K562 (cell line): Measurements from ENCODE around the gene EMC10. TPM values are rescaled to one million over a fixed set of nuclear protein-coding genes. Genes with fewer than 3 reads are reported as not detected.
A peak's percentile ranks its signal among the peaks of the same experiment; 100 is the strongest.

Experiments used
- ATAC-seq: fragments of 200-7000 bp; cut with Tn5 transposase; 3 replicates; pipeline ENCODE4 v1.9.1; 2020; ENCODE audit warnings: moderate library complexity
- BruUV-seq: library from RNA; stranded (reverse); fragments of 400-500 nt; replicated peaks from 2 replicates; lab custom pipeline; 2021; lab: Mats Ljungman, UMichigan
- CTCF ChIA-PET: fragments of 300-600 bp; formaldehyde crosslinking; extraction: SDS; loops from one replicate; lab custom pipeline; 2021; ENCODE audit warnings: low intra/inter-chr PET ratio; lab: Yijun Ruan, JAX
- POLR2A ChIA-PET: fragments of 300-600, 350-650 bp; sonication (Branson Sonifier 250); formaldehyde crosslinking; extraction: SDS; loops from one replicate; lab custom pipeline; 2021; ENCODE audit warnings: antibody characterized with exemption, inconsistent platforms; lab: Yijun Ruan, JAX
- DNase-seq, 4 experiments: peaks; one replicate each; pipeline versions ENCODE4 v3.0.0 to v3.0.0-alpha.2; 2011 to 2018; ENCODE audit warnings: low spot score in 3 of 4, mixed read lengths in 3 of 4; ENCODE audit errors: extremely low read depth in 1 of 4
- FAIRE-seq: peaks from 2 replicates; lab custom pipeline; 2011; peaks lifted over from hg19 to GRCh38; lab: Jason Lieb, UNC
- H2AFZ ChIP-seq: 2 replicates; pipeline ENCODE4 v1.6.0; 2011; ENCODE audit warnings: low read depth, low read length, control low read depth, inconsistent platforms
- H3K27ac ChIP-seq: fragments of 200-600 bp; 3 replicates; pipeline ENCODE4 v1.8.0; 2011; ENCODE audit warnings: low read depth, mild to moderate bottlenecking, control low read depth, inconsistent platforms, low read length, moderate library complexity, mixed read lengths; ENCODE audit errors: extremely low read depth
- H3K27me3 ChIP-seq, 2 experiments: fragments of 300-600 bp in 1 of 2; 2 replicates in 1 of 2; 3 replicates in 1 of 2; pipeline versions ENCODE4 v1.6.0 to v1.8.0; 2011; ENCODE audit warnings: inconsistent platforms in 2 of 2, low read length in 2 of 2, mild to moderate bottlenecking in 1 of 2, mixed read lengths in 1 of 2, moderate library complexity in 1 of 2; ENCODE audit not compliant: control insufficient read depth in 2 of 2, insufficient read depth in 2 of 2
- H3K36me3 ChIP-seq: fragments of 300-600 bp; 3 replicates; pipeline ENCODE4 v1.8.0; 2011; ENCODE audit warnings: mild to moderate bottlenecking, low read length, inconsistent platforms; ENCODE audit not compliant: control insufficient read depth, insufficient read depth
- H3K4me1 ChIP-seq, 2 experiments: fragments of 200-600 bp in 1 of 2; replicated peaks in 1 of 2; 2 replicates in 1 of 2; 3 replicates in 1 of 2; pipeline versions ENCODE4 v1.5.1 to v1.8.0; 2011; ENCODE audit warnings: inconsistent platforms in 2 of 2, low read length in 2 of 2, mild to moderate bottlenecking in 1 of 2, mixed read lengths in 1 of 2, moderate library complexity in 1 of 2; ENCODE audit not compliant: control insufficient read depth in 2 of 2, insufficient read depth in 2 of 2
- H3K4me2 ChIP-seq: 2 replicates; pipeline ENCODE4 v1.6.1; 2011; ENCODE audit warnings: low read length, control low read depth, inconsistent platforms, mixed read lengths; ENCODE audit not compliant: insufficient read depth
- H3K4me3 ChIP-seq: fragments of 200-600 bp; sonication (generic), shearing (Covaris generic); 2 replicates; pipeline ENCODE4 v1.5.1; 2016; ENCODE audit warnings: control low read depth, inconsistent platforms
- H3K79me2 ChIP-seq: fragments of 200-600 bp; 3 replicates; pipeline ENCODE4 v1.8.0; 2011; ENCODE audit warnings: low read length, inconsistent platforms; ENCODE audit not compliant: control insufficient read depth, insufficient read depth
- H3K9ac ChIP-seq, 2 experiments: 2 replicates each; pipeline versions ENCODE4 v1.6.0 to v1.6.1; 2011; ENCODE audit warnings: low read depth in 2 of 2, low read length in 2 of 2, control low read depth in 1 of 2, inconsistent platforms in 1 of 2, mild to moderate bottlenecking in 1 of 2, mixed read lengths in 1 of 2; ENCODE audit not compliant: insufficient read depth in 1 of 2
- H3K9me1 ChIP-seq: one replicate; pipeline ENCODE4 v1.6.0; 2011; ENCODE audit warnings: inconsistent platforms, mild to moderate bottlenecking, low read length, moderate library complexity; ENCODE audit not compliant: control insufficient read depth, insufficient read depth
- H3K9me3 ChIP-seq: replicated peaks from 2 replicates; pipeline ENCODE4 v1.5.1; 2011; ENCODE audit warnings: low read depth, low read length, inconsistent platforms; ENCODE audit not compliant: control insufficient read depth, insufficient read depth
- H4K20me1 ChIP-seq: replicated peaks from 2 replicates; pipeline ENCODE4 v1.6.1; 2011; ENCODE audit warnings: low read length, inconsistent platforms, mixed read lengths; ENCODE audit not compliant: control insufficient read depth, insufficient read depth
- BACH1 ChIP-seq: fragments of 200-800 bp; sonication (Bioruptor generic); IDR thresholded peaks from 2 replicates; pipeline ENCODE4 v1.6.1; 2016; ENCODE audit warnings: missing genetic modification characterization, missing compliant biosample characterization
- CREB3 ChIP-seq: fragments of 450-650 bp; conservative IDR thresholded peaks from 2 replicates; pipeline ENCODE4 v1.6.1; 2016; ENCODE audit warnings: missing genetic modification characterization, low read depth, mild to moderate bottlenecking, missing compliant biosample characterization, moderate library complexity
- DACH1 ChIP-seq: fragments of 450-650 bp; IDR thresholded peaks from 2 replicates; pipeline ENCODE4 v1.6.1; 2018; ENCODE audit not compliant: partially characterized antibody
- FOS ChIP-seq: IDR thresholded peaks from 3 replicates; pipeline ENCODE4 v1.6.1; 2011; ENCODE audit not compliant: insufficient read length; ENCODE audit errors: extremely low read depth
- FOXA3 ChIP-seq, 2 experiments: fragments of 450-650 bp in 1 of 2; sonication (generic) in 1 of 2; formaldehyde crosslinking; IDR thresholded peaks in 1 of 2; conservative IDR thresholded peaks in 1 of 2; 2 replicates each; pipeline versions ENCODE4 v1.4.0 to v1.8.0; 2020 to 2022; ENCODE audit warnings: mild to moderate bottlenecking in 2 of 2, missing genetic modification reagents in 1 of 2
- GABPB1 ChIP-seq: sonication (generic); formaldehyde crosslinking; IDR thresholded peaks from 2 replicates; pipeline ENCODE4 v1.8.0; 2022; ENCODE audit warnings: mild to moderate bottlenecking, missing genetic modification reagents
- LARP7 ChIP-seq: fragments of 450-650 bp; IDR thresholded peaks from 2 replicates; pipeline ENCODE4 v1.6.1; 2016
- MAFK ChIP-seq: IDR thresholded peaks from 2 replicates; pipeline ENCODE4 v1.6.1; 2011; ENCODE audit warnings: low read length, improper control_type of control experiment
- NFE2L1 ChIP-seq: fragments of 450-650 bp; IDR thresholded peaks from 2 replicates; pipeline ENCODE4 v1.6.1; 2016; ENCODE audit warnings: missing genetic modification characterization, low read depth, mild to moderate bottlenecking, missing compliant biosample characterization, moderate library complexity, borderline replicate concordance
- NKRF ChIP-seq: fragments of 450-650 bp; IDR thresholded peaks from 2 replicates; pipeline ENCODE4 v1.6.1; 2016; ENCODE audit warnings: borderline replicate concordance
- PYGO2 ChIP-seq: fragments of 450-650 bp; IDR thresholded peaks from 2 replicates; pipeline ENCODE4 v1.6.1; 2016; ENCODE audit warnings: mild to moderate bottlenecking, missing genetic modification characterization, moderate library complexity, missing compliant biosample characterization
- RBM17 ChIP-seq: fragments of 200-400 bp; formaldehyde crosslinking; IDR thresholded peaks from 2 replicates; pipeline ENCODE4 v1.6.1; 2017; ENCODE audit warnings: low read depth, mild to moderate bottlenecking, low read length, borderline replicate concordance
- SMARCB1 ChIP-seq: IDR thresholded peaks from 2 replicates; pipeline ENCODE4 v1.6.1; 2011; ENCODE audit warnings: improper control_type of control experiment, low read depth; ENCODE audit not compliant: insufficient read length
- TAF1 ChIP-seq: IDR thresholded peaks from 2 replicates; pipeline ENCODE4 v1.6.1; 2011; ENCODE audit warnings: mild to moderate bottlenecking, low read length, moderate library complexity; ENCODE audit not compliant: insufficient read depth, control insufficient read depth, severe bottlenecking; ENCODE audit errors: extremely low read depth
- TEAD4 ChIP-seq, 2 experiments: sonication (generic) in 1 of 2; formaldehyde crosslinking in 1 of 2; IDR thresholded peaks; 2 replicates each; pipeline versions ENCODE4 v1.6.1 to v1.8.0; 2012 to 2022; ENCODE audit warnings: borderline replicate concordance in 1 of 2, inconsistent platforms in 1 of 2, low read length in 1 of 2, mild to moderate bottlenecking in 1 of 2, missing genetic modification reagents in 1 of 2
- THRAP3 ChIP-seq: fragments of 450-650 bp; IDR thresholded peaks from 2 replicates; pipeline ENCODE4 v1.6.1; 2016; ENCODE audit warnings: mild to moderate bottlenecking, inconsistent platforms, borderline replicate concordance
- ZNF143 ChIP-seq: sonication (generic); formaldehyde crosslinking; IDR thresholded peaks from 2 replicates; pipeline ENCODE4 v1.9.0; 2022; ENCODE audit warnings: mild to moderate bottlenecking, missing genetic modification reagents
- ZNF197 ChIP-seq: fragments of 200-800 bp; sonication (Bioruptor generic); IDR thresholded peaks from 2 replicates; pipeline ENCODE4 v1.6.1; 2016; ENCODE audit warnings: low read depth, missing genetic modification characterization, missing compliant biosample characterization
- ZNF217 ChIP-seq: sonication (generic); formaldehyde crosslinking; IDR thresholded peaks from 2 replicates; pipeline ENCODE4 v1.8.0; 2022; ENCODE audit warnings: mild to moderate bottlenecking, missing genetic modification reagents
- ZNF79 ChIP-seq: fragments of 250-450 bp; sonication (Bioruptor Pico); IDR thresholded peaks from 2 replicates; pipeline ENCODE4 v1.4.0; 2020; ENCODE audit warnings: low read depth, mild to moderate bottlenecking, moderate library complexity
- WGBS: fragments of 100-300 bp; shearing (Covaris generic); methylation state at CpG from one replicate; pipeline ENCODE4 v1.1.6; 2016; ENCODE audit warnings: low coverage, mixed read lengths; ENCODE audit not compliant: insufficient coverage; ENCODE audit errors: missing lambda C conversion rate; 5-methylcytosine and 5-hydroxymethylcytosine counted together
- in situ Hi-C: fragments of 300-500 bp; cut with MboI; formaldehyde crosslinking; loops from 4 replicates; pipeline ENCODE4 v1.15.0; 2018; ENCODE audit warnings: inconsistent platforms, mixed read lengths
- intact Hi-C: fragments of 100-400 bp; cut with micrococcal nuclease; formaldehyde crosslinking; loops from 2 replicates; pipeline ENCODE4 v1.14.2; 2022
- polyA plus RNA-seq, 8 experiments: library from polyadenylated mRNA; depleted of rRNA in 4 of 8; stranded (reverse) in 5 of 8; unstranded in 3 of 8; fragments of >200 nt; fragmentation: Nextera tagmentation in 2 of 8; fragmentation: Illumina TruSeq in 1 of 8; extraction: Ambion mirVana in 2 of 8; extraction: Trizol in 1 of 8; gene quantifications; 2 replicates each; pipeline versions ENCODE4 v1.2.1 to v1.2.3, GENCODE V29; 2011 to 2014; ENCODE audit warnings: inconsistent platforms in 1 of 8, missing spikeins in 1 of 8
- total RNA-seq, 7 experiments: library from RNA; depleted of rRNA in 6 of 7; stranded (reverse); fragments of >200 nt in 6 of 7; fragmentation: Illumina TruSeq in 2 of 7; extraction: Trizol in 2 of 7; gene quantifications; 2 replicates each; pipeline versions ENCODE4 v1.2.1 to v1.2.3, GENCODE V29; 2011 to 2021; ENCODE audit warnings: low replicate concordance in 1 of 7

The EMC10 gene
- total and polyA plus RNA-seq, 9 of the 15 experiments (the other 6 are each of a cell fraction or from before 2014, with no cell fraction given) = 1.4 to 46.0 (median 13.1) TPM

GRCh38 chr19:50500060-50500752 is 23.9 kb downstream of the EMC10 start:
- Histone ChIP-seq H3K9me3 (no peaks in the 10 kb centered on the region), H3K27ac (no peak overlapping the region), H4K20me1 (no peaks in the 10 kb centered on the region), H3K9me1 (no peaks in the 10 kb centered on the region), H3K4me3 (no peak overlapping the region), H3K9ac (peak overlapping the region in 1 of 2 experiments; percentile 58; a peak in 2 of 4 replicates), H3K36me3 (no peaks in the 10 kb centered on the region), H3K4me2 (no peak overlapping the region), H3K4me1 (peaks cover 0 to 29% of the 10 kb centered on the region in 2 experiments; a peak in 3 of 5 replicates), H2AFZ (no peak overlapping the region), H3K27me3 (no peaks in the 10 kb centered on the region), H3K79me2 (no peaks in the 10 kb centered on the region)
- FAIRE-seq = no peak
- ChIA-PET POLR2A (no interaction called here), CTCF (interaction anchor here (0.6 to 0.7 kb wide), 2 partner anchors 407 to 422 kb away, joined by 3 to 6 read pairs; no protein-coding TSS in a partner anchor)
- 17% methylated on average over 14 of the region's 27 CpGs for WGBS
- in situ Hi-C loops (no loop called here), intact Hi-C loops (no loop called here)
- BruUV-seq = no TSS peak
- peak; percentile 89 for ATAC-seq
- peak; percentile 76 to 86 (median 80) for DNase-seq
- TF ChIP-seq TAF1 (no peak), THRAP3 (no peak), MAFK (no peak), SMARCB1 (no peak), NFE2L1 (no peak), PYGO2 (no peak), ZNF217 (CRISPR knock-in tag) (no peak), BACH1 (no peak), RBM17 (no peak), GABPB1 (CRISPR knock-in tag) (peak; percentile 27; the same call in 1 of the 2 replicates), FOXA3 (CRISPR knock-in tag; conservative IDR thresholded peaks at IDR 0.05 in 1 of 2, IDR thresholded peaks at IDR 0.05 in 1 of 2) (no peak), FOS (no peak), DACH1 (no peak), TEAD4 (IDR thresholded peaks at IDR 0.05; ENCODE audit: low read length) (peak; percentile 65), TEAD4 (CRISPR knock-in tag; IDR thresholded peaks at IDR 0.05; ENCODE audit: borderline replicate concordance) (no peak), ZNF79 (CRISPR knock-in tag) (no peak), ZNF143 (CRISPR knock-in tag) (no peak), CREB3 (tag) (no peak), ZNF197 (CRISPR knock-in tag) (no peak), LARP7 (no peak), NKRF (no peak)
